ES-I3 (cell line): Measurements from ENCODE around the gene GPI.

Experiments
- H3K36me3 ChIP-seq: 2 replicates; pipeline ENCODE4 v1.6.1; 2013; ENCODE audit warnings: mild to moderate bottlenecking, low read length, control low read depth, moderate library complexity; ENCODE audit not compliant: insufficient read depth
- H3K4me1 ChIP-seq: 2 replicates; pipeline ENCODE4 v1.6.1; 2013; ENCODE audit warnings: mild to moderate bottlenecking, control low read depth, low read length; ENCODE audit not compliant: insufficient read depth
- H3K9ac ChIP-seq: 2 replicates; pipeline ENCODE4 v1.6.1; 2013; ENCODE audit warnings: low read depth, mild to moderate bottlenecking, low read length, moderate library complexity
- H3K9me3 ChIP-seq: 2 replicates; pipeline ENCODE4 v1.6.1; 2013; ENCODE audit warnings: mild to moderate bottlenecking, low read length, moderate library complexity; ENCODE audit not compliant: control insufficient read depth, insufficient read depth

GPI gene

DNA sequence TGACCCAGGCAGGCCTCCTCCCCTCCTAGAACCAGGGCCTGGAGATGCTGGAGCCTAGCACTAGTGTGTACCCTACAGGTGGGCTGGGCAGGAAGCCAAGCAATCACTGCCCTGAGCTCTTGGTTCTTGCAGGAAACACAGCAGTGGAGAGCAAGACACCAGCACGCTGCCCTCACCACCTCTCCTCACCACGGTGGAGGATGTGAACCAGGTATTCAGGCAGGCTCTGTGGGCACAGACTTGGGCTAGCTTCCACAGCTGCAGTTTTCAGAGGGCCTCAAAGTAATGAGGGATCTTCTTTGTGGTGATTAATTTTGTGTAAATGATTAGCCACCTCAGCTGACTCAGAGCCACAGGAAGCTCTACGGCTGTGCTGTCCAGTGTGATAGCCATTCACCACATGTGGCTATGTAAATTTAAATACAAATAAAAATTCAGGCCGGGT is 13.6 kb upstream of the GPI start:
- Histone ChIP-seq H3K9me3 (no peaks in the 10 kb centered on the region), H3K36me3 (peaks cover 4% of the 10 kb centered on the region), H3K4me1 (no peaks in the 10 kb centered on the region), H3K9ac (no peak overlapping the region)

DNA sequence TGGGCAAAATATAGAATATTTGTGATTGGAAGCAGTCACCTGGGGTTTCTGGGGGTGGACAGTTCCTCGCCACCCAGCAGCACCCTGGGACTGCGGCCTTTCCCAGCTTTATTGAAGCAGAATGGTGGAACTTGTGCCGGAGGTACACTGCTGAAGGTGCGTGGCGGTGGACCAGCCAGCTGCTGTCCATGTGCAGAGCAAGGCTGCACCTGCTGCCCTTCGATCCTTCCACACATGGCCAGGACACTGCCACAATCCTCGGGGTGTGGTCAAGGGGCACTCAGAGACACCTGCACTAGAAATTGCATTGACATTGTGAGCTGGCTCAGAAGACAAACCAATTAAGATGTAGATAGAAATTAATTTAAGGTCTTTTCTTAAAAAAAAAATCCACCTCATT is 11.4 kb upstream of the GPI start:
- H3K9me3 ChIP-seq, result no peaks in the 10 kb centered on the region
- H3K4me1 ChIP-seq, result peaks cover 4% of the 10 kb centered on the region
- H3K36me3 ChIP-seq, result peaks cover 4% of the 10 kb centered on the region
- no peak overlapping the region for H3K9ac ChIP-seq

DNA sequence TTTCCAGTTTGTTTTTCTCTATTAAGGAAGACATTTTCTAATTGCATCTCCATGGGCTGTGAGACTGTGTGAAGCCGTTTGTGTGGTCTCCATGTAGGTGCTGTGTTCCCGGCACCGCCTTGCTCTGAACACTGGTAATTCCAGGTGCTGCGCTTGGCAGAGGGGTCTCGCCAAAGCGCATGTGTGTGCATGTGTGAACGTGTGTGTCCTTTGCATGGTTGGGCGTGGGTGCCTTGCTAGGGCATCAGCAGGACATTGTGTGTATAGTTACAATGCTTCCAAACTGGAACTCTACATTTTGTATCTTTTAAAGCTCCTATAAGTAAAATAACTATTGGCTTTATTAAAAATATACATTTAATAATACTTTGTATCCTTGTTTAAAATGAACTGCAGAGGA is 9.8 kb upstream of the GPI start:
- Histone ChIP-seq H3K9me3 (no peaks in the 10 kb centered on the region), H3K36me3 (no peaks in the 10 kb centered on the region; the same call in none of the 2 replicates), H3K9ac (no peak overlapping the region), H3K4me1 (peaks cover 10% of the 10 kb centered on the region)

DNA sequence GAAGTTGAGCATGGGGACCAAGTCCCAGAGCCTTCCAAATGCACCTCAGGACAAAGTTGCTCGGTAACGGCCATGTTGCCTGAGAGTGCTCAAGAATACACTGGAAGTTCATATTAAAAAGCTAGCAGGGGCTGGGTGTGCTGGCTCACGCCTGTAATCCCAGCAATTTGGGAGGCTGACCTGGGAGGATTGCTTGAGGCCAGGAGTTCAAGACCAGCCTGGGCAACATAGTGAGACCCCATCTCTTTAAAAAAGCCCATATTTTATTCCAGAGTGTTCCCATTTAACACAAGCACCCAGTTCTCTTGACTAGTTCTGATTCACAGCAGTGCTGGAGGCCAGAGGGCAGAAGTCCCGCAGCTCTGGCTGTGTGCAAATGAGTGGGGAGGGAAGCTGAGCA is 8.1 kb upstream of the GPI start:
- Histone ChIP-seq H3K9ac (no peak overlapping the region), H3K9me3 (no peaks in the 10 kb centered on the region), H3K4me1 (peaks cover 10% of the 10 kb centered on the region), H3K36me3 (no peaks in the 10 kb centered on the region)

DNA sequence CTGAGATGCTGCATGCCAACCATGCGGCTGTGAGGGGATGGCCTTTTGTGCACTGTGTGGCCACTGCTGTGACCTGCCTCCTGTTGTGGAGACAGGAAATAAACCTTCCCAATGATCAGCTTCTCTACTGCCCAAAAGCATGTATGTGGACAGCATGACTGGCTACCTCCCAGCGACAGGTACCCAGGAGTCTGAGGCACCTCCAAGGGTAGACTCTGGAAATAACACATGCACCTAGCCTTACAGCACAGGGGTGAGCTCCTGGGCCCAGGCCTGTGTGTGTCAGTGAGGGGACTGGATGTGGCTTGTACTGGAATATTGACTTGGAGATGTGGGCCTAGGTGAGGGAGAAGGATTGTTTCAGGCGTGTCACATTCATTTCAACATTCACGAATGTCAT is 7.6 kb upstream of the GPI start:
- Histone ChIP-seq H3K9ac (no peak overlapping the region), H3K9me3 (no peaks in the 10 kb centered on the region), H3K36me3 (no peaks in the 10 kb centered on the region), H3K4me1 (peaks cover 10% of the 10 kb centered on the region)

DNA sequence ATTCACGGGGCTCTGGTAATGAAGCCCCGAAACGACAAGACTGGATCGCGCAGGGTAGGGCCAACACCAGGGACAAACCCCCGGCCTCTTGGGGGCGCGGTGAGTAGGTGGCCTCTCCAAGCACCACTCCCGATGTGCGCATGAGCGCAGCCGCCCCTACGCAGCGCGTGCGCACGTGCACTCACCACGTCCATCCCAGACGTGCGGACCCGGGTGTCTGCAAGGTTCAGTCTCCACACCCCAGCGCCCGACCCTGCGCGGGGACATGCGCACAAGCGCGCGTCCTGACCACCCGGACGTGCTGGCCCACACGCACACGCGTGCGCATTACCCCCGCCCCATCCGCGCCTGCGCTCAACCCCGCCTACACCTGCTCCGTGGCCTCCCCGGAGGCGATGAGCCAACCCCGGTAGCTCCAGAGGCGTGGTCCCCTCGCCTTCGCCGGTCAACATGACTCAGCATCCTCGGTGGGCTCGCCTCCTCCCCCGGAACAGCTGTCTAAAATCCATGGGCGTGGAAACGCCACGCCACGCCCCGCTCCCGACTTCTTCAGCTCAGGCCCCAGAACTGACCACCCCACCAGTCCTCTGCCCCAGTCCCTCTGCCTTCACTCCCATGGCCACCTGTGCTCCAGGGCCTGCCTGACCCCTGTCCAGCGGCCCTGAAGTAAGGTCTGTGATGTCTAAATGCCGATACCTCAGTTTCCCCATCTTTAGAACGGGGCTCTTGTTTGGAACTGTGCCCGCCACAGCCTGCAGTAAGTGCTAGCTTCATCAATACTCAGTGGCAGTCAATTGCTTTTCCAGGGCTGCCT is 5.6 kb upstream of the GPI start:
- H3K9ac ChIP-seq, result peak overlapping the region; percentile 55
- no peaks in the 10 kb centered on the region for H3K36me3 ChIP-seq
- H3K9me3 ChIP-seq, result no peaks in the 10 kb centered on the region
- peaks cover 10% of the 10 kb centered on the region for H3K4me1 ChIP-seq

DNA sequence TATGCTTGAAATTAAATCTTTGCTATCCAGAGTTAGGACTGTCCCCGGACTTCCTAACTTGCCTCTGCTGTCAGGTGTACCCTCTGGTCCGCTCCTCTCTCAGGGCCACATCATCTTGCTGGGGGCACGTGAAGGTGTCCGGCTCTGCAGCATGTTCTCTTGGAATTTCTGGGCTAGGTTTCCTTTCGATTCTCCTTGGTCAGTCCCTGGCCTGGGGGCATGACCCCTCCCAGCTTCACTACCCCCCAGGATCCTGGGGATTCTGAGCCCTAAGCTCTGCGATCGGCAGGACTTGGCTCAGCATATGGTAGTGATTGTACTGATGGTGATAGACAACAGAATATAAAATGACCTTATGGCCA is 5.1 kb upstream of the GPI start:
- Histone ChIP-seq H3K36me3 (no peaks in the 10 kb centered on the region), H3K9ac (peak overlapping the region; percentile 55), H3K9me3 (no peaks in the 10 kb centered on the region), H3K4me1 (peaks cover 10% of the 10 kb centered on the region)

DNA sequence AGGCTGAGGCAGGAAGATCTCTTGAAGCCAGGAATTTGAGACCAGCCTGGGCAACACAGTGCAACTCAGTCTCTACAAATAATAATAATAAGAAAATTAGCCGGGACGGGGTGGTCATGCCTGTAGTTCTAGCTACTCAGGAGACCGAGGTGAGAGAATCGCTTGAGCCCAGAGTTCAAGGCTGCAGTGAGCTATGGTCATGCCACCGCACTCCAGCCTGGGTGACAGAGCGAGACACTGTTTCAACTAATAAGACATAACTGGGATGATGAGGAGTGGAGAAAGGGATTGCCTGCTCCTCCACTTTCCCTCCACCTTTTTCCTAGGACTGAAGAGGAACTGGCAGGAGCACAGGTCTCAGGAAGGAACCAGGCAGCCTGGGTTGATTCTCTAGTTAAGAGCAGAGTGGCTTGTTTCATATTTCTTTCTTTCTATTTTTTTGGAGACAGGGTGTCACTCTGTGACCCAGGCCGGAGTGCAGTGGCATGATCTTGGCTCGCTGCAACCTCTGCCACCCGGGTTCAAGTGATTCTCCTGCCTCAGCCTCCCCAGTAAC is 4.6 kb upstream of the GPI start:
- peaks cover 10% of the 10 kb centered on the region for H3K4me1 ChIP-seq
- H3K36me3 ChIP-seq, result no peaks in the 10 kb centered on the region
- no peaks in the 10 kb centered on the region for H3K9me3 ChIP-seq
- H3K9ac ChIP-seq, result peak overlapping the region; percentile 55; the same call in 1 of the 2 replicates

DNA sequence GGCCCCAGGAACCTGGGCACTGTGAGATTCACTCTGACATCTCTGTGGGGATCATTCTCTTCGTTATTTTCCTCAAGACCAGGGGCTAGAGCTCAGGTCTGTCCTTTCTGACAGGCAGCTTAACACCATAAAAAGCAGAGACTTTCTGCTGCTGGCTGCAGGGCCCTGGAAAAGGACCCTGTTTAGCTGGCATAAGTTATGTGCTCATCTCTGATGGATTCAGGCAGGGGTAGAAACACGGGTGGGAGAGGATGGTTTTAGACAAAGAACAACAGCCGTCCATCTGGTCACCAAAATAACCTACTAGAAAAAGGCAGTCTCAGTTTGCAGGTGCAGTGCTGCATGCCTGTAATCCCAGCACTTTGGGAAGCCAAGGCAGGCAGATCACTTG is 2.3 kb upstream of the GPI start:
- Histone ChIP-seq H3K4me1 (peaks cover 10% of the 10 kb centered on the region), H3K9ac (no peak overlapping the region), H3K36me3 (peaks cover 8% of the 10 kb centered on the region), H3K9me3 (no peaks in the 10 kb centered on the region)

DNA sequence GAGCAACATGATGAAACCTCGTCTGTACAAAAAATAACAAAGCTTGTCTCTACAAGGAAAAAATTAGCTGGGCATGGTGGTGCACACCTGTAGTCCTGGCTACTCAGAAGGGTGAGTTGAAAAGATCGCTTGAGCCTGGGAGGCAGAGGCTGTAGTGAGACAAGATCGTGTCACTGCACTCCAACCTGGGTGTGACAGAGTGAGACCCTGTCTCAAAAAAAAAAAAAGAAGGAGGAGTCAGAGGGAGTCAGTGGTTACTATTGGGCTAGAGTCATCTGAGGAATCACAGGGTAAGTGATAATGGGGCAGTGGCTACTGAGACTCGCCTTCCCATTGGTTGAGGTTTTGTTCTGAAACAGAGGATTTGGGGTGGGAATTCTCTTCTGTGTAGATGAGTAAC is 1.9 kb upstream of the GPI start:
- peaks cover 10% of the 10 kb centered on the region for H3K4me1 ChIP-seq

DNA sequence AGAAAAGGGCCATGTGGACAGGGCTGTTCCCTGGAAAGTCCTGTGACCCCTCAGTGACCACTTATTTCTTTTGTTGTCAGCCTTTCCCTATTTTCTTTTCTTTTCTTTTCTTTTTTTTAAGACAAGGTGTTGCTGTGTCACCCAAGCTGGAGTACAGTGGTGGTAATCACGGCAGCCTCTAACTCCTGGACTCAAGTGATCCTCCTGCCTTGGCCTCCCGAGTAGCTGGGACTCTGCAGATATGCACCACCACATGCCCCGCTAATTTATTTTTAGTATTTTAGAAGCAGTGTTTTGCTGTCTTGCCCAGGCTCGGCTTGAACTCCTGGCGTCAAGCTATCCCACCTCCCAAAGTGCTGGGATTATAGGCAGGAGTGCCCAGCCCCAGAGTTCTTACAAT is 1.1 kb upstream of the GPI start:
- Histone ChIP-seq H3K9ac (no peak overlapping the region), H3K36me3 (peaks cover 14% of the 10 kb centered on the region), H3K9me3 (no peaks in the 10 kb centered on the region), H3K4me1 (peaks cover 4% of the 10 kb centered on the region; the same call in 1 of the 2 replicates)

More for the DNA sequence above, 1.9 kb upstream of the GPI start:
- H3K9ac ChIP-seq, result no peak overlapping the region
- H3K9me3 ChIP-seq, result no peaks in the 10 kb centered on the region
- peaks cover 12% of the 10 kb centered on the region for H3K36me3 ChIP-seq

DNA sequence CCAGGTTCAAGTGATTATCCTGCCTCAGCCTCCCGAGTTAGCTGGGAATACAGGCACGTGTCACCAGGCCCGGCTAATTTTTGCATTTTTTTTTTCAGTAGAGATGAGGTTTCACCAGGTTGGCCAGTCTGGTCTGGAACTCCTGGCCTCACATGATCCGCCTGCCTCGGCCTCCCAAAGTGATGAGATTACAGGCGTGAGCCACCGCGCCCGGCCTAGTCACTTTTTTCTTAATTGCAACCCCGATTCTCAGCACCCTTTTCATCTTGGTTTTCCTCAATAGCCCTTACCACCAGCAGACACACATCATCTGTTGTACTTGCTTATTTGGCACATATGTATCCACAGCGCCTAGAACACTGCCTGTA is 550 bp upstream of the GPI start:
- H3K9ac ChIP-seq, result peak overlapping the region; percentile 90
- peaks cover 14% of the 10 kb centered on the region for H3K36me3 ChIP-seq
- peaks cover 4% of the 10 kb centered on the region; the same call in 1 of the 2 replicates for H3K4me1 ChIP-seq

DNA sequence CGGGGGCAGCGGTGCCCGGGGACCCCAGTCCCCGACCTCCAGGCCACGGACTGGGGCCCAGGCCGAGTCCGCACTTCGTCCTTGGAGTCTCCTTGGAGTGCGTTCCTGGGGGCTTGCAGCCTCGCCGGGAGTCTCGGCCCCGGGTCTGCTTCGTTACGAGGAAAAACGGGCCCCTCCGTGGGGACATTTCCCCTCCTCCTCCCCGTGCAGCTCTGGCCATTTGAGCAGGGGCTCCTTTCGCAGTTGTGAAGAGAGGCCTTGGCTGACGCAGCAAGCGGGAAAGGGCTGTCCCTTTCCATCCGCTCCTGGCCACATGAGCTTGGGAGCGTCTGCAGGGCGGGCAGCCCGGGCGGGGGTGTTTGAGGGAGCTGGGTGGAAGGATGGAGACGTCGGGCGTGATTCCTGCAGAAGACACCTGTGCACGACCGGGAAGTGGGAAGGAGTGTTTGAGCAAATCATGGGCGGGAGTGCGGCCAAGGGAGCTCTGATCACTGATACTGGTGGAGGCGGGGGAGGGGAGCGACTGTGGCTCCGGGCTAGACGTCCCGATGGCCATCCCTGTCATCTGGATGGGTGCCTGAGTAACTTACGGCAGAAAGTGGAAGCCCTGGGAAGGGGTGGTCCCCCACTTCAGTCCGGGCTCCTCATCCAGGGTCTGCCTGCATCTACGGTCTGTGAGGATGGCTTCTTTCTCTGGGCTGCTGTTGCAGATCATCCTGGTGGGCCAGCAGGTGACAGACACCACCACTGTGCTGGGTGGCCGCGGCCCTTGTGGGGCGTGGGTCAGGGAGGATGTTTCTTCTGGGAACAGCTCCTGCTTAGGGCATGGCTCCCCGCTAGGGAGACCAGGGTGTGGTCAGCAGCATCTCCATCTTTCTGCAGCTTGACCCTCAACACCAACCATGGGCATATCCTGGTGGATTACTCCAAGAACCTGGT is 736 bp downstream of the GPI start:
- Histone ChIP-seq H3K9ac (peak overlapping the region; percentile 90), H3K36me3 (peaks cover 21% of the 10 kb centered on the region), H3K9me3 (no peaks in the 10 kb centered on the region), H3K4me1 (no peaks in the 10 kb centered on the region)

More for the DNA sequence above, 550 bp upstream of the GPI start:
- no peaks in the 10 kb centered on the region for H3K9me3 ChIP-seq

DNA sequence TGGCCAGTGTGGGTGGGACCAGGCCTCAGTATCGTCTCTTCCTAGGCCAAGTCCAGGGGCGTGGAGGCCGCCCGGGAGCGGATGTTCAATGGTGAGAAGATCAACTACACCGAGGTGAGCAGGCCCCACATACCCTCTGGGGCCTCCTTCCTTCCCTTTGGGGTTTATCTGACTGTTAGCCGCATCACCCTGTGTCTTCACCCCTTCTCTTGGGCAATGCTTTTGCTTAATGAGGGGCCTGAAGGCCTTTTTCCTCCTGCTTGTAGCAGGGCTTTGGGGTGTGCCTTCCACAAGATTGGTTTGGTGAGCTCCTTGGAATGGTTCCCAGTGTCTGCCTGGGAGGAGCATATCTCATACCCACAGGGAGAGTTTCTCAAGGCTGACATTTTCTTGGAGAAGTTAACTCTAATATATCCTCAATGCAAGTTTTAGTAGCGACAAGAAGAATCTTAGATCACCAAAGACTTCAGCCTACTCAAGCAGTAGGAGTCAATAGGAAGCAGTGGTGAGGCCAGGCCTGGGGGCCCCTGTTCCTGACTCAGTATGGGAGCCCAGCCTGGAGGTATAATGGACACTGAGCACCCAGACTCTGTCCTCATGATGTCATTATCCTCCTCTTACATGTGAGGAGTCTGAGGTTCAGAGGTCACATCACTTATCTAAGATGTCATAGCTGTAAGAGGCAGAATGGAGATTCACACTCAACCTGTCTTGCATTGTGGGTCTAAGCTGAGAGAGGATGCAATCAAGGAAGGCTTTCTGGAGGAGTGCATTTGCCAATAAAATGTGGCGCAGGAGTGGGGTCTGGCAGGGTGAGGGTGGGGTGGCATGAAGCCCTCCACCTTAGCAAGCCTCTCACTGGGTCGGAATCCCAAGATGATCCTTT is 2.0 kb downstream of the GPI start:
- Histone ChIP-seq H3K9me3 (no peaks in the 10 kb centered on the region), H3K9ac (no peak overlapping the region), H3K4me1 (no peaks in the 10 kb centered on the region), H3K36me3 (peaks cover 21% of the 10 kb centered on the region)
